GM12873 (cell line): ENCODE data around the gene NOP53.

ENCODE experiments used
- TF ChIP-seq, protein P1 (sequence below): IDR thresholded peaks from 2 replicates; pipeline ENCODE4 v1.5.1; 2012; ENCODE audit warnings: low read depth, mild to moderate bottlenecking, moderate library complexity, low read length, control low read depth; ENCODE audit not compliant: insufficient read depth; ENCODE audit errors: missing control alignments

The NOP53 gene

DNA sequence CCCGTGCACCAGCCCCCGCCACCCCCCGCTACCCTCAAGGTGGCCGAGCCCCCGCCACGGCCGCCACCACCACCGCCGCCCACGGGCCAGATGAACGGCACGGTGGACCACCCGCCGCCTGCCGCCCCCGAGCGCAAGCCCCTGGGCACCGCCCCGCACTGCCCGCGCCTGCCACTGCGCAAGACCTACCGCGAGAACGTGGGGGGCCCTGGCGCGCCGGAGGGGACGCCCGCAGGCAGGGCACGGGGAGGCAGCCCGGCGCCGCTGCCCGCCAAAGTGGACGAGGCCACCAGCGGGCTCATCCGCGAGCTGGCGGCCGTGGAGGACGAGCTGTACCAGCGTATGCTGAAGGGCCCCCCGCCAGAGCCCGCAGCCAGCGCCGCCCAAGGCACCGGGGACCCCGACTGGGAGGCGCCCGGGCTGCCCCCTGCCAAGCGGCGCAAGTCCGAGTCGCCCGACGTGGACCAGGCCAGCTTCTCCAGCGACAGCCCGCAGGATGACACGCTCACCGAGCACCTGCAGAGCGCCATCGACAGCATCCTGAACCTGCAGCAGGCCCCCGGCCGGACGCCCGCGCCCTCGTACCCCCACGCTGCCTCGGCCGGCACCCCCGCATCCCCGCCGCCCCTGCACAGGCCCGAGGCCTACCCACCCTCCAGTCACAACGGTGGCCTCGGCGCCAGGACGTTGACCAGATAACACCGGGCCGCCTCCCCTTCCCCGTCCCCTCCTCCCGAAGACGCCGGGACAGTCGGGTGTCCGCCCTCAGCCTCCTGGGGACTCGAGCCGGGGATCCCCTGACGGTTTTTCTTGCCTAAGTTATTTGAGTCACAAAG, 43.4 kb upstream of the NOP53 start:
- TF ChIP-seq, protein P1, sequence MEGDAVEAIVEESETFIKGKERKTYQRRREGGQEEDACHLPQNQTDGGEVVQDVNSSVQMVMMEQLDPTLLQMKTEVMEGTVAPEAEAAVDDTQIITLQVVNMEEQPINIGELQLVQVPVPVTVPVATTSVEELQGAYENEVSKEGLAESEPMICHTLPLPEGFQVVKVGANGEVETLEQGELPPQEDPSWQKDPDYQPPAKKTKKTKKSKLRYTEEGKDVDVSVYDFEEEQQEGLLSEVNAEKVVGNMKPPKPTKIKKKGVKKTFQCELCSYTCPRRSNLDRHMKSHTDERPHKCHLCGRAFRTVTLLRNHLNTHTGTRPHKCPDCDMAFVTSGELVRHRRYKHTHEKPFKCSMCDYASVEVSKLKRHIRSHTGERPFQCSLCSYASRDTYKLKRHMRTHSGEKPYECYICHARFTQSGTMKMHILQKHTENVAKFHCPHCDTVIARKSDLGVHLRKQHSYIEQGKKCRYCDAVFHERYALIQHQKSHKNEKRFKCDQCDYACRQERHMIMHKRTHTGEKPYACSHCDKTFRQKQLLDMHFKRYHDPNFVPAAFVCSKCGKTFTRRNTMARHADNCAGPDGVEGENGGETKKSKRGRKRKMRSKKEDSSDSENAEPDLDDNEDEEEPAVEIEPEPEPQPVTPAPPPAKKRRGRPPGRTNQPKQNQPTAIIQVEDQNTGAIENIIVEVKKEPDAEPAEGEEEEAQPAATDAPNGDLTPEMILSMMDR = no peak

DNA sequence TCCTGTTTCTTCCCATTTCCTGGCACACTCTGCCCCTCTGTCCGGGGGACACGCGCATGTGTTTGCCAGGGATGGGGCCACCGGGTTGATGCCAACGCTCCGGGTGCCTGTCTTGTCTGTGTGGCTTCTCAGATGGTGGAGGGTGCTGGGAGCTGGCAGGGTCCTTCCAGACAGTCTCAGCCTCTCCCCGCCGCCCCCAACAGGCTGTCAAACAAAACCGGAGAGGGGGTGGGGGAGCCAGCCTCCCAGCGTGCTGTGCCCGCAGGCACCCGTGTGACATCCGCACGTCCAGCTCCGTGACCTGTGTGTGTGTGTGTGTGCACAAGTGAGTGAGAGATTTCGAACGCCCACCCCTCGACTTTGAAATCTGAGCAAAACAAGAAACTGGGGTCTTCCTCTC, 42.7 kb upstream of the NOP53 start:
- TF ChIP-seq, protein P1 = no peak

DNA sequence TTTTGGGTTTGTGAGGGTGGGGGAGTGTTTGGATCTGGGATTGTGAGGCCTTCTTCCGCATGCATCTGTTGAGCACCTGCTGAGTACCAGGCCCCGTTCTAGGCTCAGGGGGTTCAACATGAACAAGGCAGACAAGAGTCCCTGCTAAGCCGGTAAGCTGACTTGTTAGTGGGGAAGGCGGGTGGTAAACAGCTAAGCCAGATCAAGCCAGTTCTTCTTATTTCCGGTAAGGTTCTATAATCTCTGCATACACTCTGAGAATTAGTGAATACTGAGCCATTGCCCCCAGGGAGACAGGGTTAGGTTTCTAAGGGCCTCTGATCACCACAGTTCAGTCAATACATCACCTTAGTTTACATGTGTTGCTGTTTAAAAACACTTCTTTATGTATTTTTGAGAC, 42.0 kb upstream of the NOP53 start:
- TF ChIP-seq, protein P1 = no peak

DNA sequence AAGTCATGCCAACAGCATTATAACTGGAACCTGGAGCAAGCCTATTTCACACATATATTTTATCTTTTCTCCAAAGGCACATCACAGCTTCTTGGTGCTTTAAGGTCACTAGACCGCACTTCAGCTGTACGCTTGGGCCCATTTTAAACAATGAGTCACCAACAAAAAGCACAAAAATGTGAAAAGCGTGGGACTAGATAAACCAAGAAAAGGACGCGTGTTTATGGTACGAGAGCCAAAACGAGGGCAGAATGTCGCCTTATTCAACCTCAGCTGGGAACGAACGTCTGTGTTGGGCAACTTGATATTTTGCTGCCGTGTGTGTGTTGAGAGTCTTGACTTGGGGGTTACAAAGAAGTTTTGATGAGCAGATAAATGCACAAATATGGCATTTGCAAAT, 41.3 kb upstream of the NOP53 start:
- TF ChIP-seq, protein P1 = no peak

DNA sequence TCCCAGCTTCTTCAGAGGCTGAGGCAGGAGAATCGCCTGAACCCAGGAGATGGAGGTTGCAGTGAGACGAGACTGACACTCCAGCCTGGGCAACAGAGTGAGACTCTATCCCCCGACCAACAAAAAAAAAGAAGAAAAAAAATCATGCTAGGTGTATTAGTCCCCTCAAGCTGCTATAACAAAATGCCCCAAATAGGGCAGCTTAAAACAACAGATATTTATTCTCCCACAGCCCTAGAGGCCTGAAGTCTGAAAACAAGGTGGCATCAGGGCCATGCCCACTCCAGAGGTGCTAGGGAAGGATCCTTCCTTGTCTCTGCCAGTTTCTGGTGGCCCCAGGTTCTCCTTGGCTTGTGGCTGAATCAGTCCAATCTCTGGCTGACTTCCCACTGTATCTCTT, 40.7 kb upstream of the NOP53 start:
- TF ChIP-seq, protein P1 = no peak

DNA sequence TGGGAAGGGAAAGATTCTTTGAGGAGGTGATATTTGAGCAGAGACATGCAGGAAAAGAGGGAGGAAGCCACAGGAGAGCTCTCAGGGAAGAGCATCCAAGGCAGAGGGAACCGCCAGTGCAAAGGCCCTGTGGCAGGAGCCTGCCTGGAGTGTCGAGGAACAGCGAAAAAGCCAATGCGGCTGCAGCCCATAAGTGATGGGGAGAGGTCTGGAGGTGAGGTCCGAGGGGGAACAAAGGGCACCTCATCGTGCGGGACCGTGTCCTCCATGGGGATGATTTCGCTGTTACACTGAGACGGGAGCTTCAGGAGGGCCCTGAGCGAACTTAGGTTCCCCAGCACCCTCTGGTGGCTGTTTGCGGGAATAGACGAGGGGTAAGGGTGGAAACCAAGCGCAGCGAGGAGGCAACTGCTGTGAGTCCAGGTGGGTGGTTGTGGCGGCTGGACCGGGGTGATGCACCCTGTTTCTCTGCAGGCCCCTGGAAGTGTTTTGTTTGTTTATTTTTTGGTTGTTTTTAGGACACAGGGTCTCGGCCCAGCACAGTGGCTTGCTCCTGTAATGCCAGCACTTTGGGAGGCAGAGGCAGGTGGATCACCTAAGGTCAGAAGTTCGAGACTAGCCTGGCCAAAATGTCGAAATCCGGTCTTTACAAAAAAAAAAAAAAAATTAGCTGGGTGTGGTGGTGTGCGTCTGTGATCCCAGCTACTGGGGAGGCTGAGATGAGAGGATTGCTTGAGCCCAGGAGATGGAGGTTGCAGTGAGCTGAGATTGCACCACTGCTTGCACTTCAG, 38.0 kb upstream of the NOP53 start:
- TF ChIP-seq, protein P1 = peak; percentile 96

DNA sequence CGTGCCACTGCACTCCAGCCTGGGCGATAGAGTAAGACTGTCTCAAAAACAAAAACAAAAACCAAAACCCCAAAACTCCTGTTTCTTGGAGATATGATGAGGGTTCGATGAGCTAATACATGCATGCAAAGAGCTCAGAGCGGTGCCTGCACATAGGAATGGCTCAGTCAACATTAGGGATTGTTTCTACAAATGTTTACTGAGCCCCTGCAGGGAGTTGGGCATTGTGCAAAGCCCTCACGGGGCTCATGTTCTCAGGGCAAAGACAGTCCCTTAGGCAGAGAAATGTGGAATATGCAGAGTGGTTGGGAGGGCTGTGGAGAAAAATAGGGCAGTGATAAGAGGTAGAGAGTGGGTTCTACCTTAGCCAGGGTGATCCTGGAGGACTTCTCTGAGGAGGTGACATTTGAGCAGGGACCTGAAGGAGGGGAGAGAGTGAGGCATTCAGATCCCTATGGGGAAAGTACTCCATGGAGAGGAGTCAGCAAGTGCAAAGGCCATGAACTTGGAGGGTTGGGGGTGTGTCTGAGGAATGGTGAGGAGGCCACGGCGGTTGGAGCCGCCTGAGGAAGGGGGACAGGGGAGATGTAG, 33.6 kb upstream of the NOP53 start:
- TF ChIP-seq, protein P1 = no peak
